HL-60 (cell line): ENCODE results near the gene ACOT13.
"Not testable (repeated sequence)": the region's sequence is repeated elsewhere in the genome, so short reads cannot be mapped to it uniquely, and the experiment has no call there.

Source experiments
- DNase-seq, 2 experiments: peaks; one replicate each; pipeline ENCODE4 v3.0.0-alpha.2; 2010 to 2020; ENCODE audit warnings: low read depth in 1 of 2, low spot score in 1 of 2
- H3K27ac ChIP-seq: fragments of 250-450 bp; sonication (Bioruptor Pico); replicated peaks from 2 replicates; pipeline ENCODE4 v1.5.1; 2020; ENCODE audit warnings: mild to moderate bottlenecking, moderate library complexity
- H3K27me3 ChIP-seq: fragments of 250-450 bp; sonication (Bioruptor Pico); 2 replicates; pipeline ENCODE4 v1.5.1; 2021; ENCODE audit warnings: mild to moderate bottlenecking, moderate library complexity; ENCODE audit not compliant: insufficient read depth, poor library complexity, severe bottlenecking
- H3K4me3 ChIP-seq: replicated peaks from 2 replicates; pipeline ENCODE4 v1.5.1; 2011; ENCODE audit warnings: mild to moderate bottlenecking, control low read depth, low read length; ENCODE audit not compliant: insufficient read depth
- CTCF ChIP-seq: IDR thresholded peaks from one replicate; pipeline ENCODE4 v1.5.1; 2011; ENCODE audit warnings: low read length, control low read depth, inconsistent platforms; ENCODE audit not compliant: insufficient read depth
- GABPA ChIP-seq: IDR thresholded peaks from 2 replicates; pipeline ENCODE4 v1.6.1; 2012; ENCODE audit warnings: low read depth
- POLR2AphosphoS5 ChIP-seq: IDR thresholded peaks from 2 replicates; pipeline ENCODE4 v1.6.1; 2012; ENCODE audit warnings: low read depth
- REST ChIP-seq: IDR thresholded peaks from 2 replicates; pipeline ENCODE4 v1.6.1; 2012; ENCODE audit warnings: low read depth; ENCODE audit not compliant: insufficient replicate concordance
- SPI1 ChIP-seq: IDR thresholded peaks from 2 replicates; pipeline ENCODE4 v1.6.1; 2012; ENCODE audit warnings: low read depth, mild to moderate bottlenecking, borderline replicate concordance

The ACOT13 gene

GRCh38 chr6:24673625-24674024 is 6.7 kb downstream of the ACOT13 start:
- Histone ChIP-seq H3K27me3 (no peaks in the 10 kb centered on the region), H3K27ac (no peak overlapping the region), H3K4me3 (no peak overlapping the region)
- TF ChIP-seq REST (no peak), CTCF (no peak), POLR2AphosphoS5 (no peak)
- no peak for DNase-seq

GRCh38 chr6:24678792-24679352 is 12.0 kb downstream of the ACOT13 start:
- not testable (repeated sequence) for H3K4me3 ChIP-seq, DNase-seq, H3K27me3 ChIP-seq, H3K27ac ChIP-seq

- H3K4me3 ChIP-seq: no peak overlapping the region
- TF ChIP-seq CTCF (no peak), REST (no peak), SPI1 (no peak), GABPA (no peak), POLR2AphosphoS5 (no peak)
- no peak for DNase-seq
- H3K27me3 ChIP-seq: no peaks in the 10 kb centered on the region
- H3K27ac ChIP-seq: no peak overlapping the region
Measured at GRCh38 chr6:24680582-24680981, 13.7 kb downstream of the ACOT13 start.

GRCh38 chr6:24683297-24684296 is 16.7 kb downstream of the ACOT13 start:
- DNase-seq: no peak
- H3K27me3 ChIP-seq: no peaks in the 10 kb centered on the region
- TF ChIP-seq CTCF (no peak), GABPA (no peak), POLR2AphosphoS5 (no peak), REST (no peak), SPI1 (no peak)
- no peak overlapping the region for H3K27ac ChIP-seq
- H3K4me3 ChIP-seq: no peak overlapping the region
